Measurements from ENCODE around the gene BPI. TPM values are rescaled to one million over a fixed set of nuclear protein-coding genes. Genes with fewer than 3 reads are reported as not detected.

BPI gene
- total RNA-seq, 4 donors from 2014 or later, result 0.27 to 11.5 (median 3.5) TPM; not detected in 1

GRCh38 chr20:38293491-38294065 is 10.4 kb upstream of the BPI start:
- TF ChIP-seq, protein P1, sequence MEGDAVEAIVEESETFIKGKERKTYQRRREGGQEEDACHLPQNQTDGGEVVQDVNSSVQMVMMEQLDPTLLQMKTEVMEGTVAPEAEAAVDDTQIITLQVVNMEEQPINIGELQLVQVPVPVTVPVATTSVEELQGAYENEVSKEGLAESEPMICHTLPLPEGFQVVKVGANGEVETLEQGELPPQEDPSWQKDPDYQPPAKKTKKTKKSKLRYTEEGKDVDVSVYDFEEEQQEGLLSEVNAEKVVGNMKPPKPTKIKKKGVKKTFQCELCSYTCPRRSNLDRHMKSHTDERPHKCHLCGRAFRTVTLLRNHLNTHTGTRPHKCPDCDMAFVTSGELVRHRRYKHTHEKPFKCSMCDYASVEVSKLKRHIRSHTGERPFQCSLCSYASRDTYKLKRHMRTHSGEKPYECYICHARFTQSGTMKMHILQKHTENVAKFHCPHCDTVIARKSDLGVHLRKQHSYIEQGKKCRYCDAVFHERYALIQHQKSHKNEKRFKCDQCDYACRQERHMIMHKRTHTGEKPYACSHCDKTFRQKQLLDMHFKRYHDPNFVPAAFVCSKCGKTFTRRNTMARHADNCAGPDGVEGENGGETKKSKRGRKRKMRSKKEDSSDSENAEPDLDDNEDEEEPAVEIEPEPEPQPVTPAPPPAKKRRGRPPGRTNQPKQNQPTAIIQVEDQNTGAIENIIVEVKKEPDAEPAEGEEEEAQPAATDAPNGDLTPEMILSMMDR (IDR thresholded peaks at IDR 0.05), result no peak
- no peak for TF ChIP-seq POLR2A (IDR thresholded peaks at IDR 0.05)
- Histone ChIP-seq H3K4me1 (no peaks in the 10 kb centered on the region), H3K27me3 (no peaks in the 10 kb centered on the region), H3K4me3 (no peak overlapping the region), H3K9me3 (no peaks in the 10 kb centered on the region), H3K27ac (no peak overlapping the region), H3K36me3 (no peaks in the 10 kb centered on the region)
- intact Hi-C loops (cut with DNase I; ENCODE audit: low total_unique reads), result no loop called here
- no peak for DNase-seq

GRCh38 chr20:38294076-38294591 is 9.8 kb upstream of the BPI start:
- Histone ChIP-seq H3K4me3 (no peak overlapping the region), H3K27ac (no peak overlapping the region), H3K9me3 (no peaks in the 10 kb centered on the region), H3K36me3 (no peaks in the 10 kb centered on the region), H3K27me3 (no peaks in the 10 kb centered on the region), H3K4me1 (no peaks in the 10 kb centered on the region)
- TF ChIP-seq POLR2A (IDR thresholded peaks at IDR 0.05), result no peak
- TF ChIP-seq, protein P1 (IDR thresholded peaks at IDR 0.05), result no peak
- intact Hi-C loops (cut with DNase I; ENCODE audit: low total_unique reads), result no loop called here
- DNase-seq, result no peak

DNA sequence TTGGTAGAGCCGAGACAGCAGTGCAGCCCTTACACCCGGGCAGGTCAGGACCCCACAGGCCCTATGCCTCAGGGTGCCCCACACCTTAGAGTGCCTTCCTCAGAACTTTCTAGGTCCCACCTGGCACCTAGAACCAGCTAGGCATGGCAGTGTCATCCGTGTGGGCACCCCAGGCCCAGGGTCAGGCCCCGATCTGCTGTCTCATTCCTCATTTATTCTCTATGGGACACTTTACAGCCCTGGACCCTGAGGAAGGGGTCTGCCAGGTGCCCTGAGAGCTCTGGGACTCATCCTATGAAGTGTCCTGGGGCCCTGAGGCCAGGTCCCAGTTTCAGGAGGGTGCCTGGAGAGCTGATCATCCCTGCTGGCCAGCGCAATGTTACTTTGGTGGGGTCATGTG is 8.1 kb upstream of the BPI start:
- intact Hi-C loops (cut with DNase I; ENCODE audit: low total_unique reads), result no loop called here
- Histone ChIP-seq H3K36me3 (no peaks in the 10 kb centered on the region), H3K4me1 (no peaks in the 10 kb centered on the region), H3K4me3 (no peak overlapping the region), H3K27ac (no peak overlapping the region), H3K27me3 (no peaks in the 10 kb centered on the region), H3K9me3 (no peaks in the 10 kb centered on the region)
- DNase-seq, result no peak
- TF ChIP-seq POLR2A (IDR thresholded peaks at IDR 0.05), result no peak

GRCh38 chr20:38296433-38296832 is 7.5 kb upstream of the BPI start:
- Histone ChIP-seq H3K27ac (no peak overlapping the region), H3K4me1 (no peaks in the 10 kb centered on the region), H3K27me3 (no peaks in the 10 kb centered on the region), H3K36me3 (no peaks in the 10 kb centered on the region), H3K9me3 (no peaks in the 10 kb centered on the region), H3K4me3 (no peak overlapping the region)
- intact Hi-C loops (cut with DNase I; ENCODE audit: low total_unique reads), result no loop called here
- TF ChIP-seq POLR2A (IDR thresholded peaks at IDR 0.05), result no peak
- TF ChIP-seq, protein P1 (IDR thresholded peaks at IDR 0.05), result no peak
- DNase-seq, result no peak

- TF ChIP-seq, protein P1 (IDR thresholded peaks at IDR 0.05), result no peak
- TF ChIP-seq POLR2A (IDR thresholded peaks at IDR 0.05), result no peak
- Histone ChIP-seq H3K4me1 (no peaks in the 10 kb centered on the region), H3K9me3 (no peaks in the 10 kb centered on the region), H3K27me3 (no peaks in the 10 kb centered on the region), H3K4me3 (no peak overlapping the region), H3K36me3 (no peaks in the 10 kb centered on the region), H3K27ac (peak overlapping the region; percentile 84 to 88)
- intact Hi-C loops (cut with DNase I; ENCODE audit: low total_unique reads), result no loop called here
- no peak for DNase-seq
Observed at GRCh38 chr20:38297916-38298674, 5.9 kb upstream of the BPI start.
